Measurements from ENCODE around the gene ARHGAP29. TPM values are rescaled to one million over a fixed set of nuclear protein-coding genes. Genes with fewer than 3 reads are reported as not detected.

ARHGAP29 gene
- not detected in 2 replicates for total RNA-seq

GRCh38 chr1:94237291-94238226 lies at the start of gene ARHGAP29:
ARHGAP29 (minus strand) TSS chr1:94237584; CDS start chr1:94231611, 5,973 bp downstream.
- intact Hi-C loops (cut with micrococcal nuclease), result loop anchor here (5.0 to 10.0 kb wide), 3 partner anchors 180 to 835 kb away; partner anchors contain the start of genes ABCD3 and ALG14

- intact Hi-C loops (cut with micrococcal nuclease), result no loop called here
Measured at GRCh38 chr1:94286864-94287437, 49.6 kb upstream of the ARHGAP29 start.

GRCh38 chr1:94285031-94285654 lies 47.8 kb upstream of the ARHGAP29 start:
- intact Hi-C loops (cut with micrococcal nuclease), result no loop called here

- intact Hi-C loops (cut with micrococcal nuclease), result no loop called here
Measured at GRCh38 chr1:94284476-94284875, 47.1 kb upstream of the ARHGAP29 start.

GRCh38 chr1:94283462-94283861 lies 46.1 kb upstream of the ARHGAP29 start:
- intact Hi-C loops (cut with micrococcal nuclease), result no loop called here

- intact Hi-C loops (cut with micrococcal nuclease), result no loop called here
Measured at GRCh38 chr1:94282143-94282711, 44.8 kb upstream of the ARHGAP29 start.

- intact Hi-C loops (cut with micrococcal nuclease), result no loop called here
Measured at GRCh38 chr1:94281361-94282142, 44.2 kb upstream of the ARHGAP29 start.

GRCh38 chr1:94280541-94280940 lies 43.2 kb upstream of the ARHGAP29 start:
- intact Hi-C loops (cut with micrococcal nuclease), result no loop called here

GRCh38 chr1:94279462-94279861 lies 42.1 kb upstream of the ARHGAP29 start:
- intact Hi-C loops (cut with micrococcal nuclease), result no loop called here

- intact Hi-C loops (cut with micrococcal nuclease), result no loop called here
Measured at GRCh38 chr1:94279038-94279437, 41.7 kb upstream of the ARHGAP29 start.

- intact Hi-C loops (cut with micrococcal nuclease), result no loop called here
Measured at GRCh38 chr1:94276988-94277434, 39.6 kb upstream of the ARHGAP29 start.

- intact Hi-C loops (cut with micrococcal nuclease), result no loop called here
Measured at GRCh38 chr1:94275083-94275482, 37.7 kb upstream of the ARHGAP29 start.

GRCh38 chr1:94274561-94274960 lies 37.2 kb upstream of the ARHGAP29 start:
- intact Hi-C loops (cut with micrococcal nuclease), result no loop called here

GRCh38 chr1:94273111-94273510 lies 35.7 kb upstream of the ARHGAP29 start:
- intact Hi-C loops (cut with micrococcal nuclease), result no loop called here

- intact Hi-C loops (cut with micrococcal nuclease), result no loop called here
Measured at GRCh38 chr1:94272388-94272787, 35.0 kb upstream of the ARHGAP29 start.

- intact Hi-C loops (cut with micrococcal nuclease), result no loop called here
Measured at GRCh38 chr1:94271373-94271772, 34.0 kb upstream of the ARHGAP29 start.

GRCh38 chr1:94270801-94271203 lies 33.4 kb upstream of the ARHGAP29 start:
- intact Hi-C loops (cut with micrococcal nuclease), result no loop called here

GRCh38 chr1:94269921-94270320 lies 32.5 kb upstream of the ARHGAP29 start:
- intact Hi-C loops (cut with micrococcal nuclease), result no loop called here

GRCh38 chr1:94265906-94266305 lies 28.5 kb upstream of the ARHGAP29 start:
- intact Hi-C loops (cut with micrococcal nuclease), result no loop called here

- intact Hi-C loops (cut with micrococcal nuclease), result no loop called here
Measured at GRCh38 chr1:94265011-94265422, 27.6 kb upstream of the ARHGAP29 start.

Data from T-helper 2 cell treated with Interferon-gamma antibody and Interleukin-4, amounts not matched to agents 100 ng/mL and 5 ng/mL, for 36 hours (primary cell).